Caco-2 (cell line): ENCODE data around the gene IL21R. TPM values are rescaled to one million over a fixed set of nuclear protein-coding genes. Genes with fewer than 3 reads are reported as not detected.

Experiments used
- BruUV-seq: library from RNA; stranded (reverse); fragments of 400-500 nt; replicated peaks from 2 replicates; lab custom pipeline; 2021; lab: Mats Ljungman, UMichigan
- CTCF ChIA-PET: fragments of 300-600 bp; sonication (Branson Sonifier 250); formaldehyde crosslinking; loops from one replicate; lab custom pipeline; 2022; ENCODE audit warnings: antibody characterized with exemption; lab: Charles Lee
- POLR2A ChIA-PET: fragments of 300-600 bp; sonication (Branson Sonifier 250); formaldehyde crosslinking; loops from one replicate; lab custom pipeline; 2022; ENCODE audit warnings: antibody characterized with exemption; lab: Charles Lee
- DNase-seq, 2 experiments: peaks; one replicate each; pipeline versions ENCODE4 v3.0.0 to v3.0.0-alpha.2; 2020 to 2022
- H3K27me3 ChIP-seq: replicated peaks from 2 replicates; pipeline ENCODE4 v1.6.0; 2011; ENCODE audit warnings: low read length; ENCODE audit not compliant: control insufficient read depth, insufficient read depth
- H3K36me3 ChIP-seq: 2 replicates; pipeline ENCODE4 v1.5.1; 2011; ENCODE audit warnings: low read length; ENCODE audit not compliant: control insufficient read depth, insufficient read depth
- H3K4me1 ChIP-seq: fragments of 250-450 bp; sonication (Bioruptor Pico); 2 replicates; pipeline ENCODE4 v1.5.1; 2020; ENCODE audit warnings: mild to moderate bottlenecking
- H3K4me3 ChIP-seq: 2 replicates; pipeline ENCODE4 v1.5.1; 2011; ENCODE audit warnings: low read depth, mild to moderate bottlenecking, control low read depth, low read length
- H3K9me3 ChIP-seq: fragments of 250-450 bp; sonication (Bioruptor Pico); 2 replicates; pipeline ENCODE4 v1.5.1; 2020; ENCODE audit warnings: mild to moderate bottlenecking, moderate library complexity
- H3K27ac Mint-ChIP-seq: one replicate; pipeline ENCODE4 v1.8.0; 2022; ENCODE audit warnings: mixed read lengths; ENCODE audit not compliant: unreplicated experiment
- H3K27me3 Mint-ChIP-seq: one replicate; pipeline ENCODE4 v1.8.0; 2022; ENCODE audit warnings: mixed read lengths; ENCODE audit not compliant: insufficient read depth, unreplicated experiment
- H3K36me3 Mint-ChIP-seq: one replicate; pipeline ENCODE4 v1.8.0; 2022; ENCODE audit warnings: mild to moderate bottlenecking, mixed read lengths; ENCODE audit not compliant: insufficient read depth, unreplicated experiment
- H3K4me1 Mint-ChIP-seq: one replicate; pipeline ENCODE4 v1.8.0; 2022; ENCODE audit warnings: low read depth, mixed read lengths; ENCODE audit not compliant: unreplicated experiment
- H3K4me3 Mint-ChIP-seq: one replicate; pipeline ENCODE4 v1.8.0; 2022; ENCODE audit warnings: mild to moderate bottlenecking, moderate library complexity, mixed read lengths; ENCODE audit not compliant: unreplicated experiment
- H3K9me3 Mint-ChIP-seq: one replicate; pipeline ENCODE4 v1.8.0; 2022; ENCODE audit warnings: mixed read lengths; ENCODE audit not compliant: unreplicated experiment
- intact Hi-C: fragments of 100-400 bp; cut with micrococcal nuclease; formaldehyde crosslinking; loops from one replicate; pipeline ENCODE4 v1.10.0; 2022; ENCODE audit not compliant: unreplicated experiment
- total RNA-seq: library from RNA; stranded (reverse); gene quantifications from 2 replicates; pipeline ENCODE4 v1.2.3, GENCODE V29; 2022
- TF ChIP-seq, protein P1 (sequence below), 2 experiments: fragments of 200-600 bp in 1 of 2; IDR thresholded peaks; 1 replicate in 1 of 2; 2 replicates in 1 of 2; pipeline versions ENCODE4 v1.5.1 to v1.8.0; 2011 to 2022; ENCODE audit warnings: antibody characterized with exemption in 1 of 2, control low read depth in 1 of 2, inconsistent platforms in 1 of 2, low read depth in 1 of 2, low read length in 1 of 2, mild to moderate bottlenecking in 1 of 2, moderate library complexity in 1 of 2; ENCODE audit not compliant: insufficient read depth in 1 of 2, severe bottlenecking in 1 of 2, unreplicated experiment in 1 of 2

Gene IL21R
- total RNA-seq, 1 experiment from 2014 or later, result 0.07 TPM

DNA sequence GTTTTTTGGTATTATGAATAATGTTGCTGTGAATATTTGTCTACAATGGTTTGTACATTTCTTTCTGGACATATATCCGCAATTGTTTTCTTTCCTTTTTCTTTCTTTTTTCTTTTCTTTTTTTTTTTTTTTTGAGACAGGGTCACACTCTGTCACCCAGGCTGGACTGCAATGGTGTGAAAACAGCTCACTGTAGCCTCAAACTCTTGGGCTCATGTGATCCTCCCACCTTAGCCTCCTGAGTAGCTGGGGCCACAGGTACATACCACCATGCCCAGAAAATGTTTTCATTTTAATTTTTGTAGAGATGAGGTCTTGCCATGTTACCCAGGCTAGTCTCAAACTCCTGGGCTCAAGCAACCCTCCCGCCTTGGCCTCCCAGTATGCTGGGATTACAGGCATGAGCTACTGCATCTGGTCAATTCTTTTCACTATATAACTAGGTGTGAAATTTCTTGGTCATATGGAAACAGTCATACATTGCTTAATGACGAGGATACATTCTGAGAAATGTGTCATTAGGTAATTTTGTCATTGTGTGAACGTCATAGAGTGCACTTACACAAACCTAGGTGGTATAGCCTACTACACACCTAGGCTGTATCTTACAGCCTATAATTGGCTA, 15.2 kb downstream of the IL21R start:
- intact Hi-C loops, result no loop called here
- H3K9me3 ChIP-seq, result peaks cover 24% of the 10 kb centered on the region
- Mint-ChIP-seq H3K27me3 (no peaks in the 10 kb centered on the region), H3K4me1 (no peaks in the 10 kb centered on the region), H3K27ac (no peak overlapping the region), H3K9me3 (peaks cover 27% of the 10 kb centered on the region), H3K36me3 (no peaks in the 10 kb centered on the region), H3K4me3 (no peak overlapping the region)
- no peaks in the 10 kb centered on the region for H3K27me3 ChIP-seq
- TF ChIP-seq, protein P1, sequence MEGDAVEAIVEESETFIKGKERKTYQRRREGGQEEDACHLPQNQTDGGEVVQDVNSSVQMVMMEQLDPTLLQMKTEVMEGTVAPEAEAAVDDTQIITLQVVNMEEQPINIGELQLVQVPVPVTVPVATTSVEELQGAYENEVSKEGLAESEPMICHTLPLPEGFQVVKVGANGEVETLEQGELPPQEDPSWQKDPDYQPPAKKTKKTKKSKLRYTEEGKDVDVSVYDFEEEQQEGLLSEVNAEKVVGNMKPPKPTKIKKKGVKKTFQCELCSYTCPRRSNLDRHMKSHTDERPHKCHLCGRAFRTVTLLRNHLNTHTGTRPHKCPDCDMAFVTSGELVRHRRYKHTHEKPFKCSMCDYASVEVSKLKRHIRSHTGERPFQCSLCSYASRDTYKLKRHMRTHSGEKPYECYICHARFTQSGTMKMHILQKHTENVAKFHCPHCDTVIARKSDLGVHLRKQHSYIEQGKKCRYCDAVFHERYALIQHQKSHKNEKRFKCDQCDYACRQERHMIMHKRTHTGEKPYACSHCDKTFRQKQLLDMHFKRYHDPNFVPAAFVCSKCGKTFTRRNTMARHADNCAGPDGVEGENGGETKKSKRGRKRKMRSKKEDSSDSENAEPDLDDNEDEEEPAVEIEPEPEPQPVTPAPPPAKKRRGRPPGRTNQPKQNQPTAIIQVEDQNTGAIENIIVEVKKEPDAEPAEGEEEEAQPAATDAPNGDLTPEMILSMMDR (IDR thresholded peaks at IDR 0.05; ENCODE audit: insufficient read depth in 1 of 2, low read depth in 1 of 2, low read length in 1 of 2, severe bottlenecking in 1 of 2, unreplicated experiment in 1 of 2), result no peak
- POLR2A ChIA-PET, result no interaction called here
- CTCF ChIA-PET, result no interaction called here
- H3K36me3 ChIP-seq, result no peaks in the 10 kb centered on the region
- no peaks in the 10 kb centered on the region for H3K4me1 ChIP-seq
- no peak for DNase-seq
- no peak overlapping the region for H3K4me3 ChIP-seq
- no TSS peak for BruUV-seq

DNA sequence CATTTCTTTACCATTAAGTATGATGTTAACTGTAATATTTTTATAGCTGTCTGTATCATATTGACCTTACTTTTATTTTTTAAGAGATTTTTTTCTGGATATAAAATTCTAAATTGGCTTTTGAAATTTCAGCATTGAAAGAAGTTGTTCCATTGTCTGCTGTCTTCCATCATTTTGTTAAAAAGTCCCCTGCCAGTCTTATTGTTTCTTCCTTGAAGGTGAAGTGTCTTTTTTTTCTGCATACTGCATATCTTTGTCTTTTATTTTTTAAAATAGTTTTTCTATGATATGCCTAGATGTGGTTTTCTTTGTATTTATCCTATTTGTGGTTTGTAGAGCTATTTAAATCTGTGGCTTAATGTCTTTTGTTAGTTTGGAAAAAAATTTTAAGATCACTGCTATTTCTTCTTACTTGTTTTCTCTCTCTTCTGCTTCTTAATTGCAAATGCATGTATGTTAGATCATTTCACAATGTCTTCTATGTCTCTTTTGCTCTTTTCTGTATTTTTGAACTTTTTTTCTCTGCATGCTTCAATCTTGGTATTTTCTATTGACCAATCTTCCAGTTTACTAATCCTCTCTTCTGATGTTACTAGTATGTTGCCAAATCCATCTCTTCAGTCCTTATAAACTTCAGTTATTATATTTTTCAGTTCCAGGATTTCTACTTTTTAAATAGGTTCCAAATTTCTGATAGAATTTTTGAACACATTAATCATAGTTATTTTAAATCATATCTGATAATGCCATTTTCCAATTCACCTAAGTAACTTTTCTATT, 20.2 kb downstream of the IL21R start:
- no peaks in the 10 kb centered on the region for H3K4me1 Mint-ChIP-seq
- Histone ChIP-seq H3K36me3 (no peaks in the 10 kb centered on the region), H3K27me3 (no peaks in the 10 kb centered on the region), H3K4me1 (no peaks in the 10 kb centered on the region), H3K9me3 (peaks cover 17% of the 10 kb centered on the region), H3K4me3 (no peak overlapping the region)
- CTCF ChIA-PET, result no interaction called here
- TF ChIP-seq, protein P1 (IDR thresholded peaks at IDR 0.05; ENCODE audit: insufficient read depth in 1 of 2, low read depth in 1 of 2, low read length in 1 of 2, severe bottlenecking in 1 of 2, unreplicated experiment in 1 of 2), result no peak
- H3K4me3 Mint-ChIP-seq, result no peak overlapping the region
- no peaks in the 10 kb centered on the region for H3K36me3 Mint-ChIP-seq
- peaks cover 11% of the 10 kb centered on the region for H3K9me3 Mint-ChIP-seq
- intact Hi-C loops, result no loop called here
- POLR2A ChIA-PET, result no interaction called here
- DNase-seq, result no peak
- no peak overlapping the region for H3K27ac Mint-ChIP-seq
- H3K27me3 Mint-ChIP-seq, result no peaks in the 10 kb centered on the region
- BruUV-seq, result no TSS peak

DNA sequence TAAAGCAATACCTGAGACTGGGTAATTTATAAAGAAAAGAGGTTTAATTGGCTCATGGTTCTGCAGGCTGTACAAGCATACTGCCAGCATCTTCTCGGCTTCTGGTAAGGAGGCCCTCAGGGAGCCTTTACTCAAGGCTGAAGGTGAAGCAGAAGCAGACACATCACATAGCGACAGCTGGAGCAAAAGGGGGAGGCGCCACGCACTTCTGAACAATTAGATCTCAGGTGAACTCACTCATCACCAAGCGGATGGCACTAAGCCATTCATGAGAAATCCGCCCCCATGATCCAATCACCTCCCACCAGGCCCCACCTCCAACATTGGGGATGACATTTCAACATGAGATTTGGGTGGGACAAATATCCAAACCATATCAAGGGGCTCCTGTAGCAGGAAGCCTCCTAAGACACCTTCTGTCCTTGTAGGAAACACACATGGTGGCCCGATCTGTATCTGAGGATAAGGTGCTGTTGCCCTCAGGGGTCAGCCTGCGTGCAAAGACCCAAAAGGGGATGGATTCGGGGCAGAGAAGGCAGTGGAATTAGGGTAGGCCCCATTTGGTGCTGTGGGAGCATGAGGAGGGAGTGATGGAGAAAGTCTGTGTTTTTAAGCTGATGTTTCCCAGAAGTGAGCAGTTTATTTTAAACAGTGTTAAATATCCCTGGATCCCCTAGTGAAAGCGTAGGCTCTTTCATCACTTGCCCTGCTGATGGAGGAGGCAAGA, 23.0 kb downstream of the IL21R start:
- Histone ChIP-seq H3K4me3 (no peak overlapping the region), H3K36me3 (no peaks in the 10 kb centered on the region), H3K9me3 (peaks cover 17% of the 10 kb centered on the region), H3K4me1 (no peaks in the 10 kb centered on the region), H3K27me3 (no peaks in the 10 kb centered on the region)
- no peak for DNase-seq
- Mint-ChIP-seq H3K4me1 (no peaks in the 10 kb centered on the region), H3K27ac (no peak overlapping the region), H3K36me3 (no peaks in the 10 kb centered on the region), H3K9me3 (peaks cover 11% of the 10 kb centered on the region), H3K27me3 (no peaks in the 10 kb centered on the region), H3K4me3 (no peak overlapping the region)
- CTCF ChIA-PET, result no interaction called here
- TF ChIP-seq, protein P1 (IDR thresholded peaks at IDR 0.05; ENCODE audit: insufficient read depth in 1 of 2, low read depth in 1 of 2, low read length in 1 of 2, severe bottlenecking in 1 of 2, unreplicated experiment in 1 of 2), result no peak
- BruUV-seq, result no TSS peak
- POLR2A ChIA-PET, result no interaction called here
- intact Hi-C loops, result no loop called here
